Effector memory CD8-positive, alpha-beta T cell (primary cell): Measurements from ENCODE around the gene DPH7.
"Not testable (repeated sequence)": the region's sequence is repeated elsewhere in the genome, so short reads cannot be mapped to it uniquely, and the experiment has no call there.

Source experiments
- ATAC-seq: fragments of 150-1000 bp; cut with Tn5 transposase; replicated peaks from 2 replicates; pipeline ENCODE4 v1.10.0; 2021; ENCODE audit warnings: mild to moderate bottlenecking, moderate library complexity
- DNase-seq, 3 experiments: peaks; one replicate each; pipeline ENCODE4 v3.0.0; 2021
- H3K27ac Mint-ChIP-seq, 2 donors: one replicate each; pipeline ENCODE4 v1.8.0; 2022; ENCODE audit warnings: mild to moderate bottlenecking in 2 of 2, mixed read lengths in 2 of 2, moderate library complexity in 2 of 2
- H3K27me3 Mint-ChIP-seq, 2 donors: one replicate each; pipeline ENCODE4 v1.8.0; 2022; ENCODE audit warnings: mixed read lengths in 2 of 2
- H3K36me3 Mint-ChIP-seq: one replicate; pipeline ENCODE4 v1.8.0; 2022; ENCODE audit warnings: mild to moderate bottlenecking, moderate library complexity, mixed read lengths; ENCODE audit not compliant: insufficient read depth
- H3K4me1 Mint-ChIP-seq, 2 donors: one replicate each; pipeline ENCODE4 v1.8.0; 2022; ENCODE audit warnings: low read depth in 2 of 2, mixed read lengths in 2 of 2
- H3K4me3 Mint-ChIP-seq, 2 donors: one replicate each; pipeline ENCODE4 v1.8.0; 2022; ENCODE audit warnings: mild to moderate bottlenecking in 2 of 2, mixed read lengths in 2 of 2, moderate library complexity in 2 of 2
- H3K9me3 Mint-ChIP-seq, 2 donors: one replicate each; pipeline ENCODE4 v1.8.0; 2022; ENCODE audit warnings: mixed read lengths in 2 of 2

Gene DPH7

GRCh38 chr9:137582286-137582860, 3.6 kb upstream of the DPH7 start:
- H3K9me3 Mint-ChIP-seq: no peaks in the 10 kb centered on the region
- ATAC-seq: no peak
- H3K27ac Mint-ChIP-seq: no peak overlapping the region
- peaks cover 3% of the 10 kb centered on the region for H3K36me3 Mint-ChIP-seq
- no peak for DNase-seq
- no peak overlapping the region for H3K4me3 Mint-ChIP-seq
- no peaks in the 10 kb centered on the region for H3K27me3 Mint-ChIP-seq
- H3K4me1 Mint-ChIP-seq: peaks cover 4 to 11% of the 10 kb centered on the region in 2 donors

DNA sequence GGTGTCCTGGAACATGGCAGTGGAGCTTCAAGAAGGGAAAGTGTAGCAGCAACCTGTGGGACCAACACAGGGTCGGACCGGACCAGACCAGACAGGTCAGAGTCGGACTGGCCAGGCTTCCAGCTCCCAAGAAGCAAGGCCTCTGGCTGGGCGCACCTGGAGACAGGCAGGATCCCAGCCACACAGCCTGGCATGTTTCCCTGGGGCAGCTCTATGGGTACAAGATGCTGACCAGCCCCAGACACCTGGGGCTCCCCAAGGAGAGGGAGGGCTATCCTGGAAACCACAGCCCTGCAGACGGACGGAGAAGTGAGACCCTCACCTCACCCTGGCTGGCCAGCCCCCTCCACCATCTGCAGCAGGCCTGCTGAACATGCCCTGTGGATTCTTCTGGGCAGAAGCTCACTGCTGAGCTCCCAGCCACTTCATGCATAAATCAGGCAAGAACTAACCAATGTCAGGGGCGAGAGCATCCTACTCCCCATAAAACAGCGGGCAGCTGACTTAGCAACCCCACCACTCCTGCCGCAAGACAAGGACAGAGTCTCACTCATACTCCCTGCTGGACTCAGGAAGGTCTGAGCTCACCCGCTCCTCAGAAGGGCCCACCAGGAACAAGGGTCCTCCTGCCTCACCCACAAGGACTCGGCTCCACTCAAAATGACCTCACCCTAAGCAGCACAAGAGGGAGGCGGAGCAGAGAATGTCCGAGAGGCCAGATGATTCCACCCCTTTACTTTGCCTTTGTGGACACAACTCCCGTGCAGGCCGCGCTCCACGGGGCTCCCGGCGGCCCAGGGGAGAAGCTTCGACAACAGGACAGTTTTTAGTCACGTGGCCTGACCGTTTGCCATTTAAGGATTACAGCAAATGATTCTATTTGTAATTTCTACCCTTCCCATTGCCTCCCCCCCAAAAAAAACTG, 2.9 kb upstream of the DPH7 start:
- Mint-ChIP-seq H3K9me3 (no peaks in the 10 kb centered on the region), H3K4me3 (no peak overlapping the region), H3K27ac (no peak overlapping the region), H3K36me3 (peaks cover 3% of the 10 kb centered on the region), H3K4me1 (peaks cover 9 to 11% of the 10 kb centered on the region in 2 donors), H3K27me3 (no peaks in the 10 kb centered on the region)
- DNase-seq (no peak), ATAC-seq (no peak)

DNA sequence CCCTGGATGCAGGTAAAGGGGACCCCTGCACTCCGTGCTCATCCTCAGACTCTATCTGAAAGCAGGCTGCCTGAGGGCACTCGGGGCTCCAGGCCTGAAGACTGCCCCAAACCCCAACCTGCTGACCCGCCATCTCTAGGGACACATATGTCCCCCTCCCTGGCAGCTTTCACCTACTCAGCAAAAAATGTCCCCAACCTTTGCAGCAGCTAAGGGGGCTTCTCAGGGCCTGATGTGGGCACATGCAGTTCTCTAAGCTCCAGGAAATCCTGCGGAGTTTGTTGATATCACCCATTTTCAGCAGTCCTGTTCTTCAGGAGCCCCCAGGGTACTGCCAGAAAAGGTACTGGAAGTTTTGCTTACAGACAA, 2.2 kb upstream of the DPH7 start:
- no peak for ATAC-seq
- Mint-ChIP-seq H3K27ac (no peak overlapping the region), H3K27me3 (no peaks in the 10 kb centered on the region), H3K36me3 (peaks cover 7% of the 10 kb centered on the region), H3K4me1 (peaks cover 15% of the 10 kb centered on the region in 2 donors), H3K9me3 (no peaks in the 10 kb centered on the region), H3K4me3 (no peak overlapping the region)
- DNase-seq: no peak

DNA sequence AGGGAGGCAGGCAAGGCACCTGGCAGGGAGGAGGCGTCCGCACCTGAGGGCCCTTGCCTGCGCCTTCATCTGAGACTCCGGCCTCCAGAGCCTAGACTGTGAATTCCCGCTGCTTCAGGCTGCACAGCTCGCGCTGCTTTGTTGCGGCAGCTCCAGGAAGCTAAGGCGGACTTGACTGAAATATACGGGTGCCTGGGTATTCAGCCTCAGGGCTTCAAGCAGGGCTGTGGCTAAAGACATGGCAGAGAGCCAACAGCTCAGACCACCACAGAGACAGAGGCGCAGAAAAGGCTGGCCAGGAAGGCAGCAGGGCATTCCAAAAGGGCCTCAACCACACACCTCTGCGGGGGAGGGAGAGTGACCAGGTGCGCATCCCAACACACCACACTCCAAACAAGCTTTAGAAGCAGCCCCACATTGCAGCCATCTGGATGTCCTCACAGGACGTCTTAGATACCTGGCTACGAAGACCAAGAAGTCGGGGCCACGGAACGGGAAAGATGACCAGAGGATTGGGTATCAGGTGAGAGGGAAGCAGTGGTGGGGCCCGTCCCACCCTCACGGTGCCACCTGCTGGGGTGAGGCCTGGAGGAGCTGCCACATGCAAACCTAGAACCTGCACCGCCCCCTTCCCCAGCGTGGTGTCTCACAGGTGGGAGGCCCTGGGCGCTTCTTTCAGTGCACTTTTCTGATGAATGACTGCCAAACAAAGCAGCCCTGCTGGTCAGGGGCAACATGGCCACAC, 1.7 kb upstream of the DPH7 start:
- Mint-ChIP-seq H3K36me3 (peaks cover 11% of the 10 kb centered on the region), H3K4me3 (no peak overlapping the region), H3K4me1 (peaks cover 20 to 21% of the 10 kb centered on the region in 2 donors), H3K27ac (no peak overlapping the region), H3K27me3 (no peaks in the 10 kb centered on the region), H3K9me3 (no peaks in the 10 kb centered on the region)
- ATAC-seq: no peak
- DNase-seq: no peak

DNA sequence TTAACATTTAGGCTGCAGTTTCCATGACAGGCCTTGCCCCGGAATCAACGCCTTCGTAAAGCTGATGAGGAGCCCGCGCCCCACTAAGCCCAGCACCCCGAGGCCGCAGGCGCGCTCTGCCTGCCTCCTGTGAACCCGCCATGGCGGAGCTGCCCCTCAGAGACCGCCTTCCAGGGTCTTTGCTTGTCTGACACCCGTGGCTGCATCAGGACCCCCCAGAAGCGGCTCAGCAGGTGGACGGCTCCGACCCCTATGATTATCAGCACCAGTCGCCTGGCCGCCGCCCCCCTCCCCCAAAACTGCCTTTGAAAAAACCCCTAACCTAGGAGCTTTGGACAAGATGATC, 507 bp upstream of the DPH7 start:
- DNase-seq (no peak), ATAC-seq (no peak)
- Mint-ChIP-seq H3K4me1 (peaks cover 23 to 26% of the 10 kb centered on the region in 2 donors), H3K4me3 (peak overlapping the region; percentile 73 to 76), H3K27me3 (no peaks in the 10 kb centered on the region), H3K36me3 (peaks cover 20% of the 10 kb centered on the region), H3K27ac (peak overlapping the region in 1 of 2 donors; percentile 68), H3K9me3 (no peaks in the 10 kb centered on the region)

GRCh38 chr9:137575716-137576411, 2.9 kb downstream of the DPH7 start:
- no peak for DNase-seq
- H3K27ac Mint-ChIP-seq: peak overlapping the region; percentile 42 to 67
- H3K36me3 Mint-ChIP-seq: peaks cover 41% of the 10 kb centered on the region
- peak; percentile 11 for ATAC-seq
- no peaks in the 10 kb centered on the region for H3K9me3 Mint-ChIP-seq
- peak overlapping the region; percentile 56 to 59 for H3K4me3 Mint-ChIP-seq
- no peaks in the 10 kb centered on the region for H3K27me3 Mint-ChIP-seq
- H3K4me1 Mint-ChIP-seq: peaks cover 23 to 25% of the 10 kb centered on the region in 2 donors

DNA sequence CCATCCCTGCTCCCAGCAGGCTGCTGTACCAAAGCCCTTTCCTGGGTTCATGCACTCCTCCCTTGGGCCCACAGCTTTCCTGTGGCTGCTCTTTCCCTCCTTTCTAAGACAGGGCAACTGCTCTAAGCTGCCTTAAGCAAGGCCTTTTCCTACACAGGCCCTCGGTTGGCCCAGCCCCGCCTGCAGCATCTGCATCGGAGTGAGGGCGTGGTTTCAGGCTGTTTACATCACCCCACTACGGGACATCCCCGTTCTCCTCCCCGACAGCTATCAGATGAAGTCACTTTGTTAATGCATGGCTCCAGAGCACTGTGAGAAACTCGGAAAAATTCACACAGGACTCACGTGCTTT, 3.4 kb downstream of the DPH7 start:
- Mint-ChIP-seq H3K27ac (peak overlapping the region; percentile 42 to 67), H3K9me3 (no peaks in the 10 kb centered on the region), H3K27me3 (no peaks in the 10 kb centered on the region), H3K4me1 (peaks cover 25 to 30% of the 10 kb centered on the region in 2 donors), H3K4me3 (peak overlapping the region in 1 of 2 donors; percentile 56), H3K36me3 (peaks cover 40% of the 10 kb centered on the region)
- DNase-seq (no peak), ATAC-seq (no peak)

DNA sequence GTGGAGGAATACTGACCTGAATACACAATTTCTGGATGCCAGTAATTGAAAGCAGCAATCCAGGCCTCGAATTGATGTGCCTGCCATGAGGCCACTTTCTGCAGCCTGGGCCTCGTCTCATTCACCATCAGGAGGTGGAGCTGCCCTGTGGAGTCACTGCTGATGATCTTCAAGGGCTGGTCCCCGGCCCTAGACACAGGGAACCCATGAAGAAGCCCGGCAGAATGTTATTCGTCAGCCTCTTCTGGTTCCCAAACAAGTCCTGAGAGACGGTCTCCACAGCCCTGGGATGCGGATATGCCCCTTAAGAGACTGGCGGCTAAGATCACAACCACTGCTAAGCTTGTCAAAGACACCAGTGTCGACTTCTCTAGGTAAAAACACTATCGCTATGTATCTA, 4.5 kb downstream of the DPH7 start:
- Mint-ChIP-seq H3K9me3 (no peaks in the 10 kb centered on the region), H3K4me3 (no peak overlapping the region), H3K36me3 (peaks cover 40% of the 10 kb centered on the region), H3K27me3 (no peaks in the 10 kb centered on the region), H3K4me1 (peaks cover 27 to 30% of the 10 kb centered on the region in 2 donors), H3K27ac (no peak overlapping the region)
- ATAC-seq (no peak), DNase-seq (no peak)

DNA sequence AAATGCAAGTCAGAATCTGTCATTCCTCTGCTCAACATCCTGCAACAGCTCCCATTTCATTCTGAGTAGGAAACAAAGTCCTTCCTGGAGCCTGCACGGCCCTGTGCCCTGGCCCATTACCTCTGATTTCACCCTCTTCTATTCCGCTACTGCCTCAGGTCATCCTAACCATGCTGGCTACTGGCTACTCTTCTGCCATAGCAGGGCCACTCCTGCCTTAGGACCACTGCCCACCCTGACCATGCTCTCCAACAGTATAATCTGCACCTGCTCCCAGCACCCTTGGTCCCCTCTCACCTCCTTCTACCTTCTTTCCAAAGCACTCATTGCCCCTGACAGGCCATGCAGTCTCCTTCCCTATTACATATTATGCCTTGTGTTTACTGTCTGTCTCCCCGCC, 8.2 kb downstream of the DPH7 start:
- no peaks in the 10 kb centered on the region for H3K9me3 Mint-ChIP-seq
- H3K36me3 Mint-ChIP-seq: peaks cover 34% of the 10 kb centered on the region
- H3K27ac Mint-ChIP-seq: peak overlapping the region in 1 of 2 donors; percentile 24
- H3K27me3 Mint-ChIP-seq: no peaks in the 10 kb centered on the region
- H3K4me1 Mint-ChIP-seq: peaks cover 8 to 20% of the 10 kb centered on the region in 2 donors
- ATAC-seq (no peak), DNase-seq (no peak)
- H3K4me3 Mint-ChIP-seq: no peak overlapping the region

DNA sequence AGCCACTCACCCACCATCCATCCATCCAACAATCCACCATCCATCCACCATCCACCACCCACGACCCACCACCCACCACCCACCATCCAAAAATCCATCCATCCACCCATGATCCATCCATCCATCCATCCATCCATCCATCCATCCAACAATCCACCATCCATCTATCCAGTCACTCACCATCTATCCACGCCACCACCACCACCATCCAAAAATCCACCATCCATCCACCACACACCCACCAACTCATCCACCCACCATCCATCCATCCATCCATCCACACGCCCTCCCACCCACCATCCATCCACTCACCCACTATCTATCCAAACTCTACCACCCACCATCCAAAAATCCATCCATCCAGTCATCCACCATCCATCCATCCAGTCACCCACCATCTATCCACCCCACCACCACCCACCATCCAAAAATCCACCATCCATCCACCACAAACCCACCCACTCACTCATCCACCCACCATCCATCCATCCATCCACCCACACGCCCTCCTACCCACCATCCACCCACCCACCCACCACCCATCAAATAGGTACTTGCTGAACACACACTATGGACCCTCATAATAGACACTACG, 9.0 kb downstream of the DPH7 start:
- ATAC-seq (no peak), DNase-seq (no peak)
- H3K27ac Mint-ChIP-seq: peak overlapping the region in 1 of 2 donors; percentile 24
- H3K4me1 Mint-ChIP-seq: peaks cover 4 to 16% of the 10 kb centered on the region in 2 donors
- no peaks in the 10 kb centered on the region for H3K27me3 Mint-ChIP-seq
- H3K9me3 Mint-ChIP-seq: no peaks in the 10 kb centered on the region
- H3K36me3 Mint-ChIP-seq: peaks cover 29% of the 10 kb centered on the region
- H3K4me3 Mint-ChIP-seq: no peak overlapping the region

- peaks cover 26% of the 10 kb centered on the region for H3K36me3 Mint-ChIP-seq
- not testable (repeated sequence) for H3K27me3 Mint-ChIP-seq, DNase-seq, H3K9me3 Mint-ChIP-seq, ATAC-seq, H3K4me3 Mint-ChIP-seq
- H3K27ac Mint-ChIP-seq: peak overlapping the region; percentile 17 to 46
- peaks cover 8 to 19% of the 10 kb centered on the region in 2 donors for H3K4me1 Mint-ChIP-seq
Measured at GRCh38 chr9:137568445-137568844, 10.3 kb downstream of the DPH7 start.

DNA sequence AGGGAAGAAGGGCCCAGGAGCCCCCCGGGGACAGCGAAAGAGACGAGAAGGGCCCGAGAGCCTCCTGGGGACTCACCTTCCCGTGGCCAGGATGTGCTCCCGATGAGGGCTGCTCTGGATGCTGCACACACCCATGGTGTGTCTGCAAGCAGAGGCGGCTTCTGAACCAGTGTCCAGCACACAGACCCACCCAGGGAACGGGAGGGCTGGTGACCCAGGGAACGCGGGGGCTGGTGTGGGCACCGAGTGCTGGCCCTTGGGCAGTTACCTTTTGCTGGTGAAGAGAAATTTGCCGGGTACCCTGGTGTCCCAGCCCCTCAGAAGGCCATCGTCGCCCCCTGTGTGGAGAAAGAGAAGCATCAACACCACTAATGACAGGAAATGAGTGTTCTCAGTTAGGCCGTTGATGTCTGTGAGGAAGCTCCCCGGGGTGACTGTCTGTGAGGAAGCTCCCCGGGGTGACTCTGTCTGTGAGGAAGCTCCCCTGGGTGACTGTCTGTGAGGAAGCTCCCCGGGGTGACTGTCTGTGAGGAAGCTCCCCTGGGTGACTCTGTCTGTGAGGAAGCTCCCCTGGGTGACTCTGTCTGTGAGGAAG, 13.8 kb downstream of the DPH7 start:
- H3K36me3 Mint-ChIP-seq: peaks cover 36% of the 10 kb centered on the region
- H3K9me3 Mint-ChIP-seq: no peaks in the 10 kb centered on the region
- DNase-seq (no peak), ATAC-seq (no peak)
- H3K27me3 Mint-ChIP-seq: no peaks in the 10 kb centered on the region
- no peak overlapping the region for H3K4me3 Mint-ChIP-seq
- H3K27ac Mint-ChIP-seq: peak overlapping the region; percentile 81 to 86
- H3K4me1 Mint-ChIP-seq: peaks cover 6 to 12% of the 10 kb centered on the region in 2 donors
